ENCODE results near the gene NPPC. TPM values are rescaled to one million over a fixed set of nuclear protein-coding genes. Genes with fewer than 3 reads are reported as not detected.
"Not testable (repeated sequence)": the region's sequence is repeated elsewhere in the genome, so short reads cannot be mapped to it uniquely, and the experiment has no call there.

Gene NPPC
- total RNA-seq, 1 donor from 2014 or later = not detected

DNA sequence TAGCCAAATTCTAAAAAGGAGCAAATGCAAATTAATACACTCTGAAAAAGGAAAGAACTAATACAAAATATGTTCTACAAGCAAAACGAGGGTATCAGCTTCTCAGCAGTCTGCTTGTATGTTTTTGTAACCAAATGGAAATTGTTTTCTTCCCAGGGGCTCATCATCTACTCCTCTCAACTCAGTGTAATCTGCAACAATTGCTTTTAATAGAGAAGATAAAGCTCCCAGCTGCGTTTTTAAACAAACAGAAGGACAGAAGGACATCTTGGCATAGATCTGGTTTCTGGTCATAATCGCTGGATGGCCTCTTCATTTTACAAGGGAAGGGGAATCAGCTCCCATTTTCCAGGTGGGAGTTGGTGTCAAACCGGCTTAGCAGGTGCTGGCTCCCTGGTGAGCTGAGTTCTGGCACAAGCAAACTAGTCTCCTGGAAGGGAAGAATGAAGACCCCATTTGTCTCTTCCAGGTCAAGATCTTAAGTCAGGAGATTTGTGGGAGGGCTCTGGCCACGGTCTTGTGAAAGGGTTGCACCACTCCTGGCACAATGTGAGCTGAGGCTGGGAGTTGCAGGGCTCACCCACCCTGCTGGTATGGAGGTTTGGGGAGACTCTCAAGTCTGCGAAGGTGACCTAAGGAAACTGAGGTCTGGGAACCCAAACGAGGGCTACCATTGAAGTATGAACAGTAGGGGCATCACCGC lies 41.6 kb downstream of the NPPC start:
- Histone ChIP-seq H3K4me3 (ENCODE audit: low read depth, low read length) (no peak overlapping the region), H3K27me3 (ENCODE audit: control insufficient read depth, insufficient read depth, low read length) (no peaks in the 10 kb centered on the region), H3K36me3 (ENCODE audit: control insufficient read depth, insufficient read depth, low read length) (no peaks in the 10 kb centered on the region)
- FAIRE-seq (no peak), DNase-seq (ENCODE audit: low read depth) (no peak)
- TF ChIP-seq, protein P1, sequence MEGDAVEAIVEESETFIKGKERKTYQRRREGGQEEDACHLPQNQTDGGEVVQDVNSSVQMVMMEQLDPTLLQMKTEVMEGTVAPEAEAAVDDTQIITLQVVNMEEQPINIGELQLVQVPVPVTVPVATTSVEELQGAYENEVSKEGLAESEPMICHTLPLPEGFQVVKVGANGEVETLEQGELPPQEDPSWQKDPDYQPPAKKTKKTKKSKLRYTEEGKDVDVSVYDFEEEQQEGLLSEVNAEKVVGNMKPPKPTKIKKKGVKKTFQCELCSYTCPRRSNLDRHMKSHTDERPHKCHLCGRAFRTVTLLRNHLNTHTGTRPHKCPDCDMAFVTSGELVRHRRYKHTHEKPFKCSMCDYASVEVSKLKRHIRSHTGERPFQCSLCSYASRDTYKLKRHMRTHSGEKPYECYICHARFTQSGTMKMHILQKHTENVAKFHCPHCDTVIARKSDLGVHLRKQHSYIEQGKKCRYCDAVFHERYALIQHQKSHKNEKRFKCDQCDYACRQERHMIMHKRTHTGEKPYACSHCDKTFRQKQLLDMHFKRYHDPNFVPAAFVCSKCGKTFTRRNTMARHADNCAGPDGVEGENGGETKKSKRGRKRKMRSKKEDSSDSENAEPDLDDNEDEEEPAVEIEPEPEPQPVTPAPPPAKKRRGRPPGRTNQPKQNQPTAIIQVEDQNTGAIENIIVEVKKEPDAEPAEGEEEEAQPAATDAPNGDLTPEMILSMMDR (IDR thresholded peaks at IDR 0.05; ENCODE audit: insufficient read depth, low read length, severe bottlenecking) = no peak

DNA sequence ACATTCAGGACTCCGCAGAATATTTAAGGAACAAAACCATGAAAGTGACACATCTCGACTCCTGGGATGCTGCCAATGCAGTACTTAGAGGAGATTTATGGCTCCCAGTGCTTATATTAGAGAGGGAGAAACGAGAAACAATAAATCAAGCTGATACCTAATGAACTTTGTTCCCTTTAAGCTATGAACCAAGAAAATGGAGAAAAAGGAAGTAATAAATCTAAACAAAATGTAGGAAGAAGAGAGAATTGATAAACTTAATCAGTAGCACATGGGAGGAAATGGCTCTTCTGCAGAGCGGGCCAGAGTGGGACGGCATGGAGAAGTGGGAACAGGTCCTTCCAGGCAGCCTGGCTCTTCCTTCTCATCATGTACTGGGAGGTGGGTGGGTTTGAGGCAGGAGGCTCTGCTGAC lies 42.7 kb downstream of the NPPC start:
- TF ChIP-seq, protein P1 (IDR thresholded peaks at IDR 0.05; ENCODE audit: insufficient read depth, low read length, severe bottlenecking) = no peak
- Histone ChIP-seq H3K27me3 (ENCODE audit: control insufficient read depth, insufficient read depth, low read length) (no peaks in the 10 kb centered on the region), H3K4me3 (ENCODE audit: low read depth, low read length) (no peak overlapping the region), H3K36me3 (ENCODE audit: control insufficient read depth, insufficient read depth, low read length) (no peaks in the 10 kb centered on the region)
- DNase-seq (ENCODE audit: low read depth) (no peak), FAIRE-seq (no peak)

DNA sequence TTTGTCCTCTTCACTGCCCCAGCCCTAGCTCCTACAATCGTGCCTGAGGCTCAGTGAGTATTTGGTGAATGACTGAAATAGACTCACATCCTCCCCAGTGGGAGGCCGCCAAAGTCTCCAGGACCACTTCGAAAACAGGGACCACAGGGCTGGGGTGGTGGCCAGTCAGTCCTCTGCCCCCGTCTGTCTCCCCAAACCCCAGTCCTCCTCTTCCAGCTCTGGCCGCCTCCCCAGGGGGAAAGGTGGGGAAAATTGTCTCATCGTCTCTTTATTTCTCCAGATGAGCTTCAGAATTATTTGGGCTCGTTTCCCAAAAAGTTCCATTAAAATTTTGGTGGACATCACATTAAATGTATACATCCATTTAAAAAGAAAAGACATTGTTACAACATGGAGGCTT lies 43.5 kb downstream of the NPPC start:
- TF ChIP-seq, protein P1 (IDR thresholded peaks at IDR 0.05; ENCODE audit: insufficient read depth, low read length, severe bottlenecking) = no peak
- Histone ChIP-seq H3K4me3 (ENCODE audit: low read depth, low read length) (no peak overlapping the region), H3K27me3 (ENCODE audit: control insufficient read depth, insufficient read depth, low read length) (no peaks in the 10 kb centered on the region), H3K36me3 (ENCODE audit: control insufficient read depth, insufficient read depth, low read length) (no peaks in the 10 kb centered on the region)
- FAIRE-seq (no peak), DNase-seq (ENCODE audit: low read depth) (no peak)

DNA sequence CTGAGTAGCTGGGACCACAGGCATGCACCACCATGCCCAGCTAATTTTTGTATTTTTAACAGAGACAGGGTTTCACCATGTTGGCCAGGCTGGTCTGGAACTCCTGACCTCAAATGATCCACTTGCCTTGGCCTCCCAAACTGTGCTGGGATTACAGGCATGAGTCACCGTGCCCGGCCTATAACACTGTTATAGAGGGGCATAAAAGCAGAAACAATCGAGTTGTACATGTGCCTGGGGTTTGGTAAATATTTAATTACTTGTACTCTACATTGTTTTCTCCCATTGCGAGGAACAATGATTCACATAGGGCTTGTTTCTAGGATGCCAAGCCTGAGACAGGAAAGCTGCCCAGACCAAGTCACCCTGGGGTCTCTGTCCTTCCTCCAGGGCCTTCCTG lies 45.8 kb downstream of the NPPC start:
- FAIRE-seq; H3K27me3 ChIP-seq (ENCODE audit: control insufficient read depth, insufficient read depth, low read length); H3K4me3 ChIP-seq (ENCODE audit: low read depth, low read length); H3K36me3 ChIP-seq (ENCODE audit: control insufficient read depth, insufficient read depth, low read length): not testable (repeated sequence)
- peak; percentile 14 for DNase-seq (ENCODE audit: low read depth)

DNA sequence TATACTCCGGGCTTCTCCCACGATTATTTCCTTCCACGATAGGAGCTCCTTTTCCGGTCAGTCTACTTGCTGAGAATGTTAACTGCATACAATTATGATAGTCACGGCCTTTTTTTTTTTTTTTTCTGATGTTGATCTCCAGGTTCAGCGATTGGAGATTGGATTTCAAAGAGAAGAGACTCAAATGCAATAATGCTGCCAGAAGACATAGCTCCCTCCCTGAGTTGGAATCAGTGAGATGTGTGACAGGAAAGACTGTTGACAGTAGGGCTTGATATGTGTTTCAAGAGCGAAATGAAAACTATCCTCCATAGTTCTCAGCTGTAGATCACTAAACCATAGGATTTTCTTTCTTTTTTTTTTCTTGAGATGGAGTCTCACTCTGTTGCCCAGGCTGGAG lies 47.0 kb downstream of the NPPC start:
- DNase-seq (ENCODE audit: low read depth) (no peak), FAIRE-seq (no peak)
- Histone ChIP-seq H3K4me3 (ENCODE audit: low read depth, low read length) (no peak overlapping the region), H3K36me3 (ENCODE audit: control insufficient read depth, insufficient read depth, low read length) (no peaks in the 10 kb centered on the region), H3K27me3 (ENCODE audit: control insufficient read depth, insufficient read depth, low read length) (no peaks in the 10 kb centered on the region)
- TF ChIP-seq, protein P1 (IDR thresholded peaks at IDR 0.05; ENCODE audit: insufficient read depth, low read length, severe bottlenecking) = no peak

DNA sequence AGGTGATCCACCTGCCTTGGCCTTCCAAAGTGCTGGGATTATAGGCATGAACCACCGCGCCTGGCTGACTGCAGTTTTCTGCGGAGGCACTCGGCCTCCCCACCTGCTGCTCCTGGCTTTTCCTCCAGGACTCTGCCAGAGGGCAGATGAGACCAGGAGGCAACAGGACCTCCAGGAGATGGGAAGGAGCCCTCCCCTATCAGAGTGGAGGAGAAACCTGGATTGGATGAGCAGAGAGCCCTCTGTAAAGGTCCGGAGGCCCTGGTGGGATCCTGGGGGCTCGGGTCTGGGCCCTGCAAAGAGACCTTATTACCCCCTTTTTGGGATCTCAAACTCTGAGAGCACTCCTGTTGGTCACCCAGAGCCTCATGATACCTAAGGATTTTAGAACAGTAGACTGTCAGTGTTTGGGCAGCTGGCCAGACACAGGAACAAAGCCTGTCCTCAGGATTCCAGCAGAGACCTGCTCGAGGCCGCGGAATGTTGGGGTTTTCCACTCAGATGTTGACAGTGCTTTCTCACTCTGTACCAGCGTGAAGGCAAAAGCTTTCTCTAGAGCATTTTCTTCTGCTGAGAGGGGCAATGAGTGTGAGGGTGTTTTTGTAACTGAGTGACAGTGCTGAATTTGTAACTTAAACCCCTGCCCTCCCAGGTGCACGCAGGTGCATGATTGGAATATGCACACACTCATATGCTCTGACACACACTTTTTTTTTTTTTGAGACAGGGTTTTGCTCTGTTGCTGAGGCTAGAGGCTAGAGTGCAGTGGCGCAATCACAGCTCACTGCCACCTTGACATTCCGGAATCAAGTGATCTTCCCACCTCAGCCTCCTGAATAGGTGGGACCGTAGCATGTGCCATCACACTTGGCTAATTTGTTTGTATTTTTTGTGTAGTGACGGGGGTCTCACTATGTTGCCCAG lies 48.4 kb downstream of the NPPC start:
- FAIRE-seq = peak; percentile 23
- H3K4me3 ChIP-seq (ENCODE audit: low read depth, low read length) = no peak overlapping the region
- peak; percentile 86 for DNase-seq (ENCODE audit: low read depth)
- H3K27me3 ChIP-seq (ENCODE audit: control insufficient read depth, insufficient read depth, low read length) = no peaks in the 10 kb centered on the region
- H3K36me3 ChIP-seq (ENCODE audit: control insufficient read depth, insufficient read depth, low read length) = no peaks in the 10 kb centered on the region
- TF ChIP-seq, protein P1 (IDR thresholded peaks at IDR 0.05; ENCODE audit: insufficient read depth, low read length, severe bottlenecking) = no peak
